AG04450 (cell line): ENCODE measurements around the gene TRMT10A. TPM values are rescaled to one million over a fixed set of nuclear protein-coding genes. Genes with fewer than 3 reads are reported as not detected.

Experiments used
- CTCF ChIA-PET: fragments of 300-600, 350-600 bp; formaldehyde crosslinking; extraction: SDS; loops from one replicate; lab custom pipeline; 2022; ENCODE audit warnings: antibody characterized with exemption, inconsistent platforms; lab: Charles Lee
- POLR2A ChIA-PET: fragments of 350-600 bp; formaldehyde crosslinking; extraction: SDS; loops from one replicate; lab custom pipeline; 2021; ENCODE audit warnings: antibody characterized with exemption, inconsistent platforms; lab: Yijun Ruan, JAX
- DNase-seq: peaks from one replicate; pipeline ENCODE4 v3.0.0-alpha.2; 2011; ENCODE audit warnings: low read depth, low spot score
- H3K27ac ChIP-seq: one replicate; pipeline ENCODE4 v1.5.1; 2012; ENCODE audit warnings: low read depth, low read length, control low read depth
- H3K27me3 ChIP-seq: one replicate; pipeline ENCODE4 v1.6.0; 2012; ENCODE audit warnings: low read length; ENCODE audit not compliant: control insufficient read depth, insufficient read depth
- H3K4me3 ChIP-seq: 2 replicates; pipeline ENCODE4 v1.5.1; 2011; ENCODE audit warnings: mild to moderate bottlenecking, low read depth, low read length, control low read depth
- H3K9me3 ChIP-seq: 2 replicates; pipeline ENCODE4 v1.5.1; 2012; ENCODE audit warnings: low read length; ENCODE audit not compliant: control insufficient read depth, insufficient read depth
- CTCF ChIP-seq: IDR thresholded peaks from 2 replicates; pipeline ENCODE4 v1.5.1; 2011; ENCODE audit warnings: low read depth, low read length, control low read depth, inconsistent platforms
- polyA minus RNA-seq: library from RNA; depleted of rRNA, polyadenylated mRNA; stranded (reverse); fragments of >200 nt; gene quantifications from 2 replicates; pipeline ENCODE4 v1.2.3, GENCODE V29; 2011; rRNA and poly(A)+ RNA removed
- polyA plus RNA-seq: library from polyadenylated mRNA; depleted of rRNA; stranded (reverse); fragments of >200 nt; gene quantifications from 2 replicates; pipeline ENCODE4 v1.2.3, GENCODE V29; 2011; rRNA removed

Gene TRMT10A
- 3.3 and 6.2 TPM in 2 replicates for polyA plus RNA-seq
- 0.74 and 2.6 TPM in 2 replicates for polyA minus RNA-seq

- H3K9me3 ChIP-seq = no peaks in the 10 kb centered on the region
- peak; percentile 92 for DNase-seq
Measured at GRCh38 chr4:99563310-99564186, at the start of gene TRMT10A. Gene TRMT10A, minus strand, starts transcription at chr4:99564039. Its CDS starts 4,701 bp downstream, at chr4:99559338.

GRCh38 chr4:99612704-99613103 is 48.9 kb upstream of the TRMT10A start:
- no peak for TF ChIP-seq CTCF
- no peak overlapping the region for H3K4me3 ChIP-seq
- H3K27me3 ChIP-seq = no peaks in the 10 kb centered on the region
- ChIA-PET POLR2A (no interaction called here), CTCF (no interaction called here)
- no peaks in the 10 kb centered on the region for H3K9me3 ChIP-seq
- H3K27ac ChIP-seq = no peak overlapping the region
- no peak for DNase-seq

More at GRCh38 chr4:99563310-99564186, at the start of gene TRMT10A:
- H3K27ac ChIP-seq = peak within 1 kb of the TSS; percentile 97
- CTCF ChIA-PET = interaction anchor here (0.6 to 1.8 kb wide), 4 partner anchors 10 to 384 kb away, joined by 3 to 14 read pairs (median 4); partner anchors contain the start of gene DNAJB14
- no peak for TF ChIP-seq CTCF
- POLR2A ChIA-PET = interaction anchor here (0.6 to 1.1 kb wide), 7 partner anchors 13 to 386 kb away, joined by 3 to 5 read pairs (median 3); partner anchors contain the start of genes DNAJB14 and H2AZ1
- H3K4me3 ChIP-seq = peak within 1 kb of the TSS; percentile 87
- no peaks in the 10 kb centered on the region for H3K27me3 ChIP-seq

GRCh38 chr4:99612281-99612680 is 48.4 kb upstream of the TRMT10A start:
- Histone ChIP-seq H3K9me3 (no peaks in the 10 kb centered on the region), H3K4me3 (no peak overlapping the region), H3K27me3 (no peaks in the 10 kb centered on the region), H3K27ac (no peak overlapping the region)
- TF ChIP-seq CTCF = no peak
- DNase-seq = no peak
- ChIA-PET CTCF (no interaction called here), POLR2A (no interaction called here)

GRCh38 chr4:99610605-99611175 is 46.9 kb upstream of the TRMT10A start:
- H3K27me3 ChIP-seq = no peaks in the 10 kb centered on the region
- H3K9me3 ChIP-seq = no peaks in the 10 kb centered on the region
- no peak overlapping the region for H3K4me3 ChIP-seq
- H3K27ac ChIP-seq = no peak overlapping the region
- no peak for TF ChIP-seq CTCF
- no peak for DNase-seq
- POLR2A ChIA-PET = no interaction called here
- CTCF ChIA-PET = no interaction called here

- ChIA-PET POLR2A (no interaction called here), CTCF (no interaction called here)
- no peak overlapping the region for H3K27ac ChIP-seq
- H3K27me3 ChIP-seq = no peaks in the 10 kb centered on the region
- no peaks in the 10 kb centered on the region for H3K9me3 ChIP-seq
- no peak for TF ChIP-seq CTCF
- no peak overlapping the region for H3K4me3 ChIP-seq
- DNase-seq = no peak
Measured at GRCh38 chr4:99608417-99608816, 44.6 kb upstream of the TRMT10A start.
